ENCODE results near the gene FOXB1. TPM values are rescaled to one million over a fixed set of nuclear protein-coding genes. Genes with fewer than 3 reads are reported as not detected.

FOXB1 gene
- total RNA-seq, 4 donors from 2014 or later = not detected

DNA sequence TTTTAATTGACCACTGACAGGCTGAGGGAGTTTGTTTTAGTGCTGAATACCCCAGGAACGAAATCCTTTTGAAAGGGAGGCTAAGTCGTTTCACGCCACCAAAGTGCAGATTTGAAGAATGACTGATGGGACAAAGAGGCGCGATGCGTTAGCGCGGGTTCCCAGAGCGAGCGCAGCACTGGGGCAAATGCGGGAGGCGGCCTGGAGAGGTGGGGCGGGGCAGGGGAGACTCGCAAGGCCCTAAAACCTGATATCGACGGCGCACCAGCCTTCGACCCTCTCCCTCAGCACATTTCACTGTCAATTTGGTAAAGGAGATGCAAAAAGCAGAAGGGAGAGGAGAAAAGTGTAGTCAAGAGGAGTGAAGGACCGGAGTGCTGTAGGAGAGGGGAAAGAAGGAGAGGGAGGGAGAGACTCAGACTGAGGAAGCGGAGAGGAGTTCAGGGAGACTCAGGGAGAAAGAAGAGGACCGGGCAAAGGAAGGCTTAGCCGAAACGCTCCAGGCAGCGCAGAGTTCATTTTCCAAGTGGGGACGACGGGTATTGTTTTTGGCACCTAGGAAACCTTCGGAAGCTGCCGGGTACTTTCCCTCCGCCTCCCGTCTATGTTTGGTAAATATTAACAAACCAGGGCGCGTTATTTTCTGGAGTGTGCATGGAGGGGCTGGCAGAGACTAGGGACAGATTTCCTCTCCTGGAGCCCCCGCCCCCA, 3.8 kb upstream of the FOXB1 start:
- peaks cover 0 to 100% (median 95%) of the 10 kb centered on the region in 4 donors for H3K27me3 ChIP-seq
- H3K36me3 ChIP-seq = no peaks in the 10 kb centered on the region
- H3K4me3 ChIP-seq = no peak overlapping the region
- TF ChIP-seq, protein P1, sequence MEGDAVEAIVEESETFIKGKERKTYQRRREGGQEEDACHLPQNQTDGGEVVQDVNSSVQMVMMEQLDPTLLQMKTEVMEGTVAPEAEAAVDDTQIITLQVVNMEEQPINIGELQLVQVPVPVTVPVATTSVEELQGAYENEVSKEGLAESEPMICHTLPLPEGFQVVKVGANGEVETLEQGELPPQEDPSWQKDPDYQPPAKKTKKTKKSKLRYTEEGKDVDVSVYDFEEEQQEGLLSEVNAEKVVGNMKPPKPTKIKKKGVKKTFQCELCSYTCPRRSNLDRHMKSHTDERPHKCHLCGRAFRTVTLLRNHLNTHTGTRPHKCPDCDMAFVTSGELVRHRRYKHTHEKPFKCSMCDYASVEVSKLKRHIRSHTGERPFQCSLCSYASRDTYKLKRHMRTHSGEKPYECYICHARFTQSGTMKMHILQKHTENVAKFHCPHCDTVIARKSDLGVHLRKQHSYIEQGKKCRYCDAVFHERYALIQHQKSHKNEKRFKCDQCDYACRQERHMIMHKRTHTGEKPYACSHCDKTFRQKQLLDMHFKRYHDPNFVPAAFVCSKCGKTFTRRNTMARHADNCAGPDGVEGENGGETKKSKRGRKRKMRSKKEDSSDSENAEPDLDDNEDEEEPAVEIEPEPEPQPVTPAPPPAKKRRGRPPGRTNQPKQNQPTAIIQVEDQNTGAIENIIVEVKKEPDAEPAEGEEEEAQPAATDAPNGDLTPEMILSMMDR (IDR thresholded peaks at IDR 0.05) = no peak
- TF ChIP-seq EP300 (IDR thresholded peaks at IDR 0.05) = no peak
- DNase-seq (ENCODE audit: extremely low spot score) = no peak
- no peaks in the 10 kb centered on the region for H3K9me3 ChIP-seq
- 4% methylated on average over 33 of the region's 33 CpGs for WGBS
- intact Hi-C loops (cut with DNase I) = no loop called here
- H3K4me1 ChIP-seq = peaks cover 24 to 54% (median 37%) of the 10 kb centered on the region in 4 donors
- no peak overlapping the region for H3K27ac ChIP-seq (replicated peaks in 1 of 4)

DNA sequence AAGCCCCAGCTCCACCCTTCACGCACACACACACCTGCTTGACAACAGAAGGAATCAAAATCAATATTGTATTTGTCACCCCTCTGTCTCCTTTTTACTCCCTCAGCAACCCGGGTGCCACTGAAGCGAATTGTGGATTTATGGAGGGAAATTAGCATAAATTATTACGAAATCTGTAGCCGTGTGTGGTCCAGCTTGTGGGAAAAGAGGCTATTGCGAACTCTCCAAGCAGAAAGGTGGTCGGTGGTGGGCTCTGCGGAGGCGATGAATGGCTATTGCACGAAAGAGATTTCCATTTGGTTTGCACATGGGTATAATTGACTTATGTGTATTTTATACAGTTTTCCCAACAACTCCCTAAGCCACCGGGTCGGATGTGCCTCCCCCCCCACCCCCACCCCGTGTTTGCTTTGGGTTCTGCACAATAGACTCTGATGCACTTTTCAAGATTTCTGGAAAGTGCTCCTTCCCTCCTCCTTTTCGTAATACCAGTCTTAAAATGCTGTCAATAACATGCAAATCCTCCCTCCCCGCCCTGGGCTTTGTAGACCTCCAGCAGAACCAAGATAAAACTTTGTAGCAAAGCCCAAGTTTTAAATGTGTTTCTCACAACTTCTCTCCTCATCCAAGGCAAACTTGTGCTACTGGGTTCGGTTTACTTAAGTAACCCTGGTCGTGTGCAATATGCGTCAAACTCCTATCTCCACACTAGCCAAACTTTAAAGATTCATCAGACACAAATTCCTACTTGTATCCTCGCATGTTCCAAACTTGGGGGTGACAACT, 3.1 kb upstream of the FOXB1 start:
- Histone ChIP-seq H3K4me3 (no peak overlapping the region), H3K4me1 (peaks cover 31 to 62% (median 44%) of the 10 kb centered on the region in 4 donors), H3K36me3 (no peaks in the 10 kb centered on the region), H3K27ac (replicated peaks in 1 of 4) (no peak overlapping the region), H3K9me3 (no peaks in the 10 kb centered on the region), H3K27me3 (peaks cover 0 to 100% (median 95%) of the 10 kb centered on the region in 4 donors)
- WGBS = 6% methylated on average over 19 of the region's 19 CpGs
- intact Hi-C loops (cut with DNase I) = no loop called here
- no peak for DNase-seq (ENCODE audit: extremely low spot score)
- TF ChIP-seq EP300 (IDR thresholded peaks at IDR 0.05) = no peak
- no peak for TF ChIP-seq POLR2A (IDR thresholded peaks at IDR 0.05; ENCODE audit: low read depth)
- TF ChIP-seq, protein P1 (IDR thresholded peaks at IDR 0.05) = no peak
- TF ChIP-seq POLR2AphosphoS5 (IDR thresholded peaks at IDR 0.05) = no peak

DNA sequence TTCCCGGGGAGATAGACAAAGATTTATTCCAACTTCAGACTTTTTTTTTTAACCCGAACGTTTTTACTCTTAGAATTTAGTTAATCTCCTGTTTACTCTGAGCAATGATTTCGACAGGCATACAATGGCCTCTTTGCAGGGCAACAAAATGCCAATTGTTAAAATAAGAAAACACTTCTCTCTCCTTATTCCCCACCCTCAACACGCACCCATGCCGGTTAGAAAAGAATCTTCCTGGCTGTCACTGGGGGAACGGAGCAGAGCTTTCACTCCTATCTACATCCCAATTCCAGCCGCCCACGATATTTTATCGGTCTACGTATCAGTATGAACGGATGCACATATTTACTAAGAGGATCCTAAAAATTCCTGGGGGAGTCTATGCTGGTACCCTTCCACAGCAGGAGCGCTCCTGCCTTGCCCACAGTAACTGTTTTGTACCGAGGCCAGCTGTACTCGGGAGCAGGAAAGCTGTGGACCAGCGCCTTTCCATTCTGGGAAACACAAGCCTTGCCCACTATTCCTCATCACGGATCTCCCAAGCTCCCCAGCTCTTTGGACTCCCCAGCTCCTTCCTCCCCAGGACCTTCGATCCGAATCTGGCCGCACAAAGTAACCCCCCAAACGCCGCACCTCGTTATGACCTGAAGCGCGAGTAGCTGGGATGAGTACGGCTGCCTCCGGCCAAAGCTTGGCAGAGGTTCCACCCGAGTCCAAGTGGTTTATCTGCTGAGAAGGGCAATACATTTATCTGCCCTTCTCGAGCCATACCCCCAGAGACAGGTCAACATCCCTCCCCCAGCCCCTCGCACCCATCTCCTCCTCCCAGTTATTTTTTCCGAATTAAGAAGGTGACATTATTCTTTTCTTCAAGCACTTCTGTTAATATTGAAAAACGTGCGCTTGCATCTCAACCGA, 2.2 kb upstream of the FOXB1 start:
- Histone ChIP-seq H3K36me3 (no peaks in the 10 kb centered on the region), H3K27me3 (peaks cover 0 to 100% (median 95%) of the 10 kb centered on the region in 4 donors), H3K9me3 (no peaks in the 10 kb centered on the region), H3K4me3 (no peak overlapping the region), H3K4me1 (peaks cover 37 to 64% (median 48%) of the 10 kb centered on the region in 4 donors), H3K27ac (replicated peaks in 1 of 4) (no peak overlapping the region)
- TF ChIP-seq, protein P1 (IDR thresholded peaks at IDR 0.05) = no peak
- TF ChIP-seq POLR2A (IDR thresholded peaks at IDR 0.05; ENCODE audit: low read depth) = no peak
- no peak for TF ChIP-seq EP300 (IDR thresholded peaks at IDR 0.05)
- no peak for TF ChIP-seq POLR2AphosphoS5 (IDR thresholded peaks at IDR 0.05)
- WGBS = 8% methylated on average over 34 of the region's 34 CpGs
- intact Hi-C loops (cut with DNase I) = no loop called here
- DNase-seq (ENCODE audit: extremely low spot score) = no peak

DNA sequence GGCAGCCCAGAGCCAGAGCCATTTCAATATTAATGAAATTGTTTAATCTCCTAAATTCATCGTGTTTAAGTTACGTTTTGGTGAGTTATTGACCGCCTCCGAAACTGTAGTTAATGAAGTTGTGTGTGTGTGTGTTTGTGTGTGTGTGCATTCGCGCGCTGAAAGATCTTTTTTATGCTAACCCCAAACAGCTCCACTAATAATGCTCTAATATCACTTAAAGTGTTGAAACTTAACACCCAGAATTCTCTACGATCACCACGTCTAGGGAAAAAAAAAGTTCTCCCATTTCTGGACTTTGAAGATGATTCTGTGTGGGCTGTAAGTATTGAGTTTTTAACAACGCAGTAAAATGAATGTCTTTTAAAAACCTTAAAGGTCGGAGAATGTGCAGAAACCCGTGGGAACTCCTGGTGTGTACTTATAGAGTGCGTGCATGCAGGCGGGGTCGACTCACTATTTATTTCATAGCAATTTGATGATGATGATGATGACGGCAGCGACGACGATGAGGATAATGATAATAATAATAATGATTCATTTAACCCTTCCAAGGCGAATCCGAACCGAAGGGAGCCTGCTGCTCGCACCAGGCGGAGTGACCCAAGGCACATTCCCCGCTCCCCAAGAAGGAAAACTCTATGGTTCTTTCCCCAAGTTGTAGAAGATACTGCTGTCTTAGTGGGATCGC, 1.4 kb upstream of the FOXB1 start:
- 6% methylated on average over 26 of the region's 26 CpGs for WGBS
- H3K27me3 ChIP-seq = peaks cover 0 to 100% (median 94%) of the 10 kb centered on the region in 4 donors
- H3K27ac ChIP-seq (replicated peaks in 1 of 4) = no peak overlapping the region

More for the DNA sequence above, 1.4 kb upstream of the FOXB1 start:
- intact Hi-C loops (cut with DNase I) = no loop called here
- TF ChIP-seq POLR2AphosphoS5 (IDR thresholded peaks at IDR 0.05) = no peak
- TF ChIP-seq POLR2A (IDR thresholded peaks at IDR 0.05; ENCODE audit: low read depth) = no peak
- peaks cover 33 to 58% (median 42%) of the 10 kb centered on the region in 4 donors for H3K4me1 ChIP-seq
- no peaks in the 10 kb centered on the region for H3K9me3 ChIP-seq
- no peaks in the 10 kb centered on the region for H3K36me3 ChIP-seq
- DNase-seq (ENCODE audit: extremely low spot score) = no peak
- H3K4me3 ChIP-seq = no peak overlapping the region

Measured in esophagus muscularis mucosa (tissue), 4 donors.